ENCODE measurements around the gene CCDC86. TPM values are rescaled to one million over a fixed set of nuclear protein-coding genes. Genes with fewer than 3 reads are reported as not detected.

Gene CCDC86
- polyA plus RNA-seq, 1 donor = 15.6 TPM

GRCh38 chr11:60825790-60826189 lies 16.1 kb upstream of the CCDC86 start:
- no peak for DNase-seq

- DNase-seq = no peak
These were observed 11.3 kb upstream of the CCDC86 start for GRCh38 chr11:60830478-60831142.

DNA sequence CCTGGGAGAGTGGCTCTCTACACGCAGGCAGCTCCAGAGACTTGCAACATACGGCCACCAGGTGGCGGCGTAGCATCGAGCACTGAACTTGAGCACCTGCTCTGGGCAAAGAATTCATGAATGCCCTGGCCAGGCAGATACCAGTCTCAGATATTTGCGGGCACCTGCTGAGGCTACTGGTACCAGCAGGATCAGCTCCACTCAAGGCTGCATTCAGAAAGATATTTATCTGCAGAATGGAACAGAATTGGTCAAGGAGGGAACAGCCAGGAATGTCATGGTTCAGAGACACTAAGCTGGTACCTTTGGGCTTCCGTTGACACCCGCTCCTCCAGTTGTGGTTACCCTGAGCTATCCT lies 10.8 kb upstream of the CCDC86 start:
- DNase-seq = peak; percentile 66

GRCh38 chr11:60831501-60832079 lies 10.3 kb upstream of the CCDC86 start:
- DNase-seq = no peak

GRCh38 chr11:60834742-60835533 lies 7.0 kb upstream of the CCDC86 start:
- no peak for DNase-seq

- DNase-seq = no peak
These were observed 6.4 kb upstream of the CCDC86 start for GRCh38 chr11:60835534-60835846.

GRCh38 chr11:60836866-60837515 lies 4.9 kb upstream of the CCDC86 start:
- DNase-seq = no peak

- no peak for DNase-seq
These were observed 3.8 kb upstream of the CCDC86 start for GRCh38 chr11:60838132-60838531.

DNA sequence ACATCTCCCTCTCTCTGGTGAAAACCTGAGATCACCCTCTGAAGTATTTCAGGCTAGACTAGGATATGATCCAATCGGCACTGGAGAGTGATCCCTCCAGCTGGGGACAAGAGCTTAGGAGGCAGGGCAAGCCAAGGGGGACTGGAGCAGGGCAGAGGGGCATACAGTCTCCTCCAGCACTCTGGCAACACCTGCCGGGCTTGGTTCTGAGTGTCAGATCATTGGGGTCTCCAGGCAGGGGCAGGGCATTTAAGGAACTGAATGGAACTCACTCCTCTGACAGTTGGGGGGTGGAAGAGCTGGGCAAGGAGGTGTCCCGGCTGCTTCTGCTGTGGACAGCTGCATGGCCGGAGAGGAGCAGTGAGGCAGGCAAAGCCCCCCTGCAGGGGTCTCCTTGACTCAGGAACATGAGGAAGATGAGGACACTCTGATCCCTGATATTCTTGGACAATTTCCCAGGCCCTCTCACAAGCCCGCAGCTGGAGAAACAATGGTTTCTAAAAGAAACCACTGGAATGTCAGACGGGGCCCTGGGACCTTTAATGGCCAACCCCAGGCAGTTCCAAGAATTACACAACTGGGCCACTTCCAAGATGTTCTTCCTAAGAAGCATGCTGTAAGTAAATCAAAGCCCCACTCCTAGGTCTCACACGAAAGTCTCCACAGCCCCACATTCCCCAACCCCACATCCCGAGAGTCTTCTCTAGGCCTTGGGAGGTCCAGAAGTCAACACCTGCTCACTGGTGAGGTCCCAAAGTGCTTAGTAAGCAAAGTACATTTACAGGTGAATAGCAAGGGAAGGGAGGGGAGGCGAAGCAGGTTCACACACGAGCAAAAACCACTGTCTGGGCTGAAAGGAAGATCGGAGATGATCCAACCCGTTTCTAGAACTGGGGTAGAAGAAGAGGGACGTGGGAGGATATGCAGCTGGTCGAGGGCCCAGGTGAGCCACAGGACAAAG lies 1.2 kb upstream of the CCDC86 start:
- no peak for DNase-seq

DNA sequence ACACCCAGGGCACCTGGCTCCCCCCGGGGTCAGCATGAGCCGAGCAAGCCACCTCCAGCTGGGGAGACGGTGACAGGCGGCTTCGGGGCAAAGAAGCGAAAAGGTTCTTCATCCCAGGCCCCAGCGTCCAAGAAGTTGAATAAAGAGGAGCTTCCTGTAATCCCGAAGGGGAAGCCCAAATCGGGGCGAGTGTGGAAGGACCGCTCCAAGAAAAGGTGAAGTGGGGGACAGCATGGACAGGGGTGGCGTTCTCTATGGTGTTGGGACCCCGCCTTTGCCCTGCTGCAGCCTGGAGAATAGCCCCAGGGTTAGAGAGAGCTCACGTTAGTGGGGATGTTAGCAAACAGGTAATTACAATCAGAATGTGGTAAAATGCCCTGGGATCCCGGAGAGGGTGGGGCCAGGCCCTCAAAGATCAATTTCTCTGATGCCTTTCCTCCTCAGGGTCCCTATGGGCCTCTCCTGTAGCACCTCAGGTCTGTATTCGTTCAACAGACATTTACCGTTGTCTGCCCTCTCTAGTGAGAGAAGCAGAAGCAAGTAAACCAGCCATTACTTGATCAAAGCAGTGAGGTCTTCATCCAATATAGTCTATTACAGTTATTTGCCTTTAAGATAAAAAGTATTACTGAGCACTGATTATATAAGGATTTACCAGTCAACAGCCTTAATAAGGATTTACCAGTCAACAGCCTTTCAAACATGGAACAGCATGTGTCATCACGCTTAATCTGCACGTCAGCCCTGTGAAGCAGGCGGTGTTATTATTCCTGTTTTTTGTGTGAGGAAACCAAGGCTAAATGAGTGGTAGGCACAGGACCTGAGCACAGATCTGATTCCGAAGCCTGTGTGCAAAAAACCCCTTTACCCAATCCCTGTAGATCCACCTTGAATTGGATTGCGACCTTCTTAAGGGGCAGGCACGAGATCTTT lies 1.0 kb downstream of the CCDC86 start:
- DNase-seq = no peak

DNA sequence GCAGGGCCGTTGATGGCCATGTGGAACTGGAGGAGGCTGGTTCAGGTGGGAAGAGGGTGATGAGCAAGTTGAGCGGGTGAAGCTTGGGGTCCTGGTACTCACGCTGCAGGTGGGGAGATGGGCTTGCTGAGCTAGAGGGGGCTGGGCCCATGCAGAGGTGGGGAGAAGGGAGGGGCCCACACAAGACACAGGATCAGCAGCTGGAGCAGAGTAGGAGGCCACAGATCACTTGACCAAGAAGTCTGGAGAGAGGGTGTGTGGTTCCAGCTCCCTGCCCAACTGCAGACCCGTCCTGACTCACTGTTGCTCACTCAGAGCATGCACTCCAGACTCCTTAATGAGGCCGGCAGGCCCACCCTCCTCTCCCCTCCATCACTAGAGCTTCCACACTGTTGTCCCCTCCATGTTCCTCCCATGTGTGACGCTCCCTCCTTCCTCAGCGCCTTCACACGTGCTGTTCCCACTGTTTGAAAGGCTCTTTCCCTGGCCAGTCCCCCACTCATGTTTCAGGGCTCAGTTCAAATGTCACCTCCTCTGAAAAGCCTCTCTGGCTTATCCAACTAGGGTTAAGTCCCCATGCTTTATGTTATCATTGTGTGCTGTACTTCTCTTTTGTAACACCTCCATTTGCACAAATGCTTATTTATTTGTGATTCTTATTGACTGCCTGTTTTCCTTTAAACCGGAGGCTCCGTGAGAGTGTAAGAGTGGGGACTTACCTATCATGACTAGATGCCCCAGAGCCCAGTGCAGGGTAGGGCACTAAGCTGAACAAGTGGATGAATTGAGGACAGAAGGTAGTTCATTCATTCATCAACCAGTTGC lies 2.3 kb downstream of the CCDC86 start:
- DNase-seq = no peak

- DNase-seq = no peak
These were observed 2.9 kb downstream of the CCDC86 start for GRCh38 chr11:60844870-60845221.

GRCh38 chr11:60845338-60845737 lies 3.4 kb downstream of the CCDC86 start:
- no peak for DNase-seq

GRCh38 chr11:60847281-60847680 lies 5.4 kb downstream of the CCDC86 start:
- no peak for DNase-seq

GRCh38 chr11:60847896-60848295 lies 6.0 kb downstream of the CCDC86 start:
- no peak for DNase-seq

DNA sequence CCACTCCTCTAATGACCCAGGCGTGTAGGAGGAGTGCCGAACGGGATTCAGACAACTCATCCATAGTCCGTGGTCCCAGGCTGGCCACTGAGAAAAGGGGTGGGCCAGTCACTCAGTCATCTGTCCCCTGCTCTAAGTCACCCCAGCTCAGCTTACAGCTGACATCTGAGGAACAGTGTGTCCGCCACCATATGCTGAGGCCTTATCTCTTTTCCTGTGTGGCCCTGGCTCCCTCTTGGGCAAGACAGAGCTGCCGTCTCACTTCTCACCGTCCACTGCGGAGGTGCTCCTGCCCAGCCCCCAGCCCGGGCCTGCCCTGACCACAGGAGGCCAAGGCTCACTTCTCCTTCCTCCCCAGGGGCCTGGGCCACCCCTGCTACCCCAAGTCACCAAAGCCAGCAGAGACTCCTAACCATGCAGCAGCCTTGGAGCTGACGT lies 6.8 kb downstream of the CCDC86 start:
- DNase-seq = no peak

DNA sequence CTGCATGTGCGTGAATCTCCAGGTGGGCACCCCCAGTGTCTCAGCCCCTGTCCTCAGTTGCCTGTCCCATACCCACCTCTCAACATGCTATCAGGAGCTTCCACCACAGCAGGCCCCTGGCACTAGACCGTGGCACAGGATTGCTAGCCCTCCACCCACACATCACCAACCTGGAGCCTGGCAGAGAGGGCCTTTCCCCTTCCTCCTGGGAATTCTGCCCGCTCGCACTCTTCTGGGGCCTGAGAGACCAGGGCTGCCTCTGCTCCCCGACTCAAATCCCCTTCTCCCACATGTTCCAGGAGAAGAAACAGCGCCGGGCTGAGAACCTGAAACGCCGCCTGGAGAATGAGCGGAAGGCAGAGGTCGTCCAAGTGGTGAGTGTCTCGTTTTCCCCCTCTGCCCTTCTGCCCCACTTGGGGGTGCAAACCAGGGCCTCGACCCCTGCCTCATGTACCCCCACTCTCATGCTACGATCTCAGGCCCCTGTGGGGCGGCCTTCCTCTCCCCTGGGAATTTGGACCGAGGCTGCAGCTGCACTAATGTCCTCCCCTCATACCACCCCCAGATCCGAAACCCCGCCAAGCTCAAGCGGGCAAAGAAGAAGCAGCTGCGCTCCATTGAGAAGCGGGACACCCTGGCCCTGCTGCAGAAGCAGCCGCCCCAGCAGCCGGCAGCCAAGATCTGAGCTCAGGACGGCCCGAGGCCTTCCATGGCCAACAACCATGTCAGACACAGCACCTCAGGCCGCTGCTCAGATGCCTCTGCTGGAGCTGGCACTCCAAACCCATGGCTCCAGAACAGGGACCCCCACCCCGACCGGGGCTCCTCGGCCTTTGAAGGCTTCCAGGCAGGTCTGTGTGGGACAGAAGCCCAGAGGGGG lies 8.0 kb downstream of the CCDC86 start:
- DNase-seq = no peak

DNA sequence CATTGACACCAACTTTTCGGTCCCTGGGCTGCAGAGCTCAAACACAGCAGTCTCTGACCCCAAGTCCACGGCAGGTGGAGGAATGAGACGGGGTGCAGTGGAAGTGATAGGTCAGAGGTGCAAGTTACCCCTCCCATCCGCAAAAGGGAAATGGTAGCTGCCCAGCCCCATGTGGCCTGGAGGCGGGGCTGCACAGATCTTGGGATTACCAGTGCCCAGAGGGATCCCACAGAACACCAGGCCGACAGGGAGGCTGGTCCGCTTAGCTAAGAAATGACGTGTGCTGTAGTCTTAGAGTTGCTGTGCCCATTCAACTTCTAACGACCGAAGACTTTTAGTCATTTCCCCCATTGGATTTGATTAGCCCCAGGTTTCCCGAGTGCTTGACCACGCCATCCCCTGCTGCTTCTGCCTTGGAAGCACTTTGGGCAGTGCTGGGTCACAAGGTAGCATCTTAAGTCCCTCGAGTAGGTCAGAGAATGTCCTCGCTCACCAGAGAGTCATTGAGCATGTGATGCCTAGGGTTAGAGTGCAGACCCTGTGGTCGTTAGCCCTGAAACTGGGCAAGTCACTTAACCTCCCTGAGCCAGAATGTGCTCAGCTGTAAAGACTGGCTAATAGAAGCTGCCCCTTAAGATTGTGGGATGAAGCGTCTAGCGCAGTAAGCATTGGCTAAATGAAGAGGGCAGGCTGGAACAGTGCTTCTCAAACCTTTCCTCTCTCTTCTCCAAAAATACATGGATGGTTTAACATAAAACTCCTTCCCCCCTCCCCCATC lies 9.6 kb downstream of the CCDC86 start:
- no peak for DNase-seq

Data from left kidney (tissue), 2 donors.